GM19372 (cell line): Measurements from ENCODE around the gene GTSF1L.
A peak's percentile ranks its signal among the peaks of the same experiment; 100 is the strongest.

ENCODE experiments used
- ATAC-seq: cut with Tn5 transposase; IDR thresholded peaks from one replicate; pipeline ENCODE4 v1.9.1; 2021; ENCODE audit warnings: mild to moderate bottlenecking, low read depth, moderate library complexity; ENCODE audit not compliant: unreplicated experiment

GTSF1L gene

DNA sequence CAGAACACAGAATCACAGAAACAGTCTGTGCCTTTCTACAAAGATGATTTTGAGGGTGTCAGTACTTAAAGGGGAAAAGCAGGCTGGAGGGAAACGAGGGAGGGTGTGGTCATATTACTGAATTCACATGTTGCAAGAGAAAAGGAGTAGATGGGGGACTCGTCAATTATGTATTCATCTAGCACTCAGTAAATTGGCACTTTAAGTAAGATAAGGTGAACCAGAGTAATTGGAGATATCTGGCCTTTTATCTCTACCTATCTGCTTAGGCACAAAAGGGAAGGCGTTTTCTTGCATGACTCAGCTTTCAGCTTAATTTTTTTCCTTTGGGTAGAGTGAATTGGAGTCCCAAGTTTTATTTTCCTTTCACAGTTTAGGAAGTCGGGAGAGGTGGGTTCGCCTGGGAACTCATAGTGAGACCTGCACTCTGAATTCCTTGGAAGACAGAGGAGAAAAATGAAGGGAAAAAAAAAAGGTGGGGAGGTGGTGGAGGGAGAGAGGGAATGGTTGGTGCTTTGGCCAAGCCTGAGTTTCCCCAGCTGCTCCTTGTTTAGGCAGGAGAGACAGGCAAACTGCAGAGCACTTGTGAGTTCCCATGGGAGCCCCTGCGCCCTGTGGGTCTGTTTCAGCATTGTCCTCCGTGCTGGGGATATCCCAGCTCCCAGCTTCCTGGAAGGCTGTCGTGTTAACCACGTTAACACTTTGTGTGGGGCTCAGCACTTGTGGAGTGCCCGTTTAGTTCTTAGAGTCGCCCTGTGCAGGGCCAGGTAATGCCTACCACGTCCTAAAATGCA lies 19.7 kb upstream of the GTSF1L start:
- no peak for ATAC-seq

DNA sequence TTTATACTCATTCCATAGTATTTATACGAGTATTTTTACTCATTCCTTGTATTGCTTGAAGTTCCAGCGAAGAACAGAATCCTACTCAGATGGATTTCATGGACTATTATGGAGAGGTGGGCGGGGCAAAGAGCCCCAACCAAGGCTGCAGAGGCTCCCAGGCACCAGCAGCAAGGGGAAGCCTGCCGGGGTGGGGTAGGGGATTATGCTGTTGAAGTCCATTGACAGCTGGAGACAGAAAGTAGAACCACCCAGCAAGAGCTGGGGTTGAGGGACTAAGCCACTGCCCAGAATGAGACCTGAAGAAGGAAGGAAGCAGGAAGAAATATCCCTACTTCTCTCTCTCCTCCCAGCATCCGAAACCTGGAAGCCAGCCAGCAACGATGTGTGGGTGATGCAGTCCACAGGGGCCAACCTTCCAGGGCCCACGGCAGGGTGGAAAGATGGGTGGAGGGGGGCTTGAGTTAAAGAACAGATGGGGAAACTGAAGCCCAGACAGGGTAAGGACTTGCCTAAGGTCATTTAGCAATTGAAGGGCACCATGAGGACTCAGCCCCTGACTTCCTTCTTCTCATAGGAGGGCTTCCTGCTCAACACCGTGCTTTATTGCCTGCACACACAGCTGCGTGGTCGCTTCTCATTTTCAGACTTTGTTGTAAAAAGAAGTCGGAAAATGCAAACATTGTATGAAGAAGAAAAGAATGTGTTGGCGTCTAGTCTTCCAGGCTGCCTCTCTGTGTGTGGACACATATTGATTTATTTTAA lies 18.3 kb upstream of the GTSF1L start:
- no peak for ATAC-seq

DNA sequence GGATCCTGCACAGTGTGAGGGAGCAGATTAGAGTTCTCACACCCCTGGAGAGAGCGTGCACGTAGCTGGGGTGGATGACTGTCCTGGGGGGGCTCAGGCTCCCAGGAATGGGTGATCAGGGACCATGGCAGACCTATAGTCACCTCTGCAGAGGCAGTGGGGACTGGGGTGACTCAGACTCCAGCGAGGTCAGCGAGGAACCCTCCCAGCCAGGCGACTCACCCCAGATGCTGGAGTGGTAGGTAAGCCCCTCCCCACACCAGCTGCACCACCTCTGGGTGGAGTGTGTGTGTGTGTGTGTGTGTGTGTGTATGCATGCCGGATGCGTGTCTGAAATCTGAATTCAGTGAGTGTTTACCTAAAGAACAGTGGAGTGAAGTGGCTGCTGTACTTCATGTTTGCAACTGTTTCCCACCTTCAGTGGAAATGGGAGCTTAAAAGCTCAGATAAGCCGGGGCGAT lies 17.4 kb upstream of the GTSF1L start:
- ATAC-seq: no peak

DNA sequence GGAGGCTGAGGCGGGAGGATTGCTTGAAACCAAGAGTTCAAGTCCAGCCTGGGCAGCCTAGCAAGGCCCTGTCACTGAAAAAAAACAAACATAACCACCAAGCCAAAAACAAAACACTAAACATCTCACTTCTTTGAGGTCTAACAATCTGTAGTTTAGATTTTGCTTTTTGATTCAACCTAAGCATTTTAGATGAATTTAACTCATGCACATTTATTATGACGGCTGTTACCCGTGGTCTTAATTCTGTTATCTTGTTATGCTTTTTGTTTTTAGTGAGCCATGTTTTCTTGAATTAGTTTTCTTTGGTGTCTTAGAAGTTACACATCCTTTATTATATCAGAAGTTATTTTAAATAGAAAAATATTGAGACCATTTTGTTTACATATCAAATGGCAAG lies 13.8 kb upstream of the GTSF1L start:
- no peak for ATAC-seq

DNA sequence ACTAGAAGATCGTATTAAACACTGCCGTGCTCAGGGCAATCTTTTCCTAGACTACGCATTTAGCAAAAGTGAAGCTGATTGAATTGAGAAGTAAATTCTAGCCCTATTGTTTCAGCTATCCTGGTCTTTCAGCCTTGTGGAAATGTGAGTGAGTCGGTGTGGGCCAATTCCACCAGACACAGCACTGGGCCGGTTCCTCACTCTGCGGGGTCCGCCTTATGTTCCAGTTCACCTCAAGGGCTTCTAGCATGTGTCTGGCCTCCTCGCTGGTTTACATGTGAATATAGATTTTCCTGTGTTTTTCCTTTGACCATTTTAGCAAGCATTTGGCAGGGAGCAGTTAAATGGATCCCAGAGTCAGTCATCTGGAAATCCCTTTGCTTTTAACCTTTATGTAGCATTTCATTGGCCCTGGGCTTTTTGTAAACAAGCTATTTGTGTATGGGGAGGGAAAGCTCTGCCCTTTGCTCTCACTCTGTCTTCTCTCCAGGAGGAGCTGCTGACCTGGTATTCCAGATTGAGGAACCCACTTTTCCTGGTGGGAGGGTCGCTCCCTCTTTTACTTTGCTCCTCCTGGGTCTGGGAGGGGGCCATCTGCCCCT lies 12.4 kb upstream of the GTSF1L start:
- no peak for ATAC-seq

DNA sequence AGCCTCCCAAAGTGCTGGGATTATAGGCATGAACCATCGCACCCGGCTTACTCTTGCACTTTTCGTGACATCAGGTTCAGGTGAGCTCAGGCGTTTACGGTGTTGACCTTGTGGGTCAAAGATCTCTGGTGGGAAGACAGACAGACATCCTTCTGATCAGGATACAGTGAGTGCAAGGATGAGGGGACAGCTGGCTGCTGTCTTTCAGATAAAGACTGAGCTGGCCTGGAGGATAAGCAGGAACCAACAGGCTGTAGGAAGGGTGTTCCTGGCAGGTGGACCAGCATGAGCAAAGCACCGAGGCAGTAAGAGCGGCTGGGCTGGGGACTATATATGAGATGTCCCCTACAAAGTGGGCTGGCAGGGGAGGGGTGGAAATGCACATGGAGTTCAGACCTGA lies 11.1 kb upstream of the GTSF1L start:
- ATAC-seq: no peak

DNA sequence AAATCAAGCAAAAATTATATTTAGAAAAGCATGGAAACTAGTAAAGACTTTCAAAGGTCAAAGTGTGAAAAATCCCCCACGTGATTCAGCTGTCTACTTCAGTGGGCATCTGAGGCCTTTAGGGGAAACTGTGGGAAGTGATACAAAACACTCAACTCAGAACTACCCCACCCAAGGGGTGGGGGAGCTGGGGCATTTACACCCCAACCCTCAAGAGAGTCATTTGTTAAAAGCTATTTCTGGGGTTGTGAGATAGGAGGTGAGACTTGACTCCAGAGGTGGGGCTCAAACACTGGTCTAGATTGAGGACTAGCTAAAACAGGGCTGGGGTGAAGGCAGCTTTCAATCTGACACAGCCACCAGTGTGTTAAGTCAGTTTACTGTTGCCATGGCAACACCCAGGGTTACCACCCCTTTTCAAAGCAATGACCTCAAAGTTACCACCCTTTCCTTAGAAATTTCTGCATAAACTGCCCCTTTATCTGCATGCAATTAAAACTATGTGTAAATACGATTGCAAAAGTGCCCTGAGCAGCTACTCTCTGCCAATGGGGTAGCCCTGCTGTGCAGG lies 9.9 kb upstream of the GTSF1L start:
- ATAC-seq: peak; percentile 62

DNA sequence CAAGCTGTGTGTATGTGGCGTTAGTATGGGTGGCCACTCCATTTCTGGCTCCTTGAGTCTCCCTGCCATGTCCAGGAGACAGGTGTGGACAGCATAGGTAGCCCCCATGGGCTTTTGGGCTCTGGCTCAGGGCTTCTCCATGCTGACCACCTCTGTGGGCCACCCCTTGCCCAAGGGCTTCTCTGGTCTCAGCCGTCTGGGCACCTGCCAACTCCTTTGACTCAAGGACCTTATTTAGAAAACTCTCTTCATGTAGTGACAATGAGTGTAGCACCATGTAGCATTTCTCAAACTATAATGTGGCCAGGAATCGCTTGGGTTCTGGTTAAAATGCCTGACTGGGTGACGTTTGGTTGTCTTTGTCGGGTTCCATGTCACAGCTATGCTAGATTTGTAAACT lies 5.1 kb upstream of the GTSF1L start:
- ATAC-seq: no peak

DNA sequence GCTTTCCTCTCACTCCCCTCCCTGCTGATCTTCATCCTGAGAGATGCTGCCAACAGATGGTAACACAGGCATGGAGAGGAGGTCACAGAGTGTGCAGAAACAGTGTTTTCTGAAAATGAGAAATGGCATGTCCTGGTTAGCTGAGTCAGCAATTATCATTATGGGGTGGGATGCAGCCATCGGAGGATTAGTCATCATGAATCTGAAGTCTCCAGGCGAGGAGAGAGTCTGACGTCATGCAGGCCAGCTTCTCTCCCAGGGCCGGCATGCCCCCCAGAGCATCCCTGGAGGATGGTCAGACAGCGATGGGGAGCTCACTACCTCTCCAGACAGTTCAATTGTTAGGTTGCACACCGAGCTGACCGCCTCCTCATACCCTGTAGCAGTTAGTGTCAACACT lies 4.7 kb upstream of the GTSF1L start:
- no peak for ATAC-seq

DNA sequence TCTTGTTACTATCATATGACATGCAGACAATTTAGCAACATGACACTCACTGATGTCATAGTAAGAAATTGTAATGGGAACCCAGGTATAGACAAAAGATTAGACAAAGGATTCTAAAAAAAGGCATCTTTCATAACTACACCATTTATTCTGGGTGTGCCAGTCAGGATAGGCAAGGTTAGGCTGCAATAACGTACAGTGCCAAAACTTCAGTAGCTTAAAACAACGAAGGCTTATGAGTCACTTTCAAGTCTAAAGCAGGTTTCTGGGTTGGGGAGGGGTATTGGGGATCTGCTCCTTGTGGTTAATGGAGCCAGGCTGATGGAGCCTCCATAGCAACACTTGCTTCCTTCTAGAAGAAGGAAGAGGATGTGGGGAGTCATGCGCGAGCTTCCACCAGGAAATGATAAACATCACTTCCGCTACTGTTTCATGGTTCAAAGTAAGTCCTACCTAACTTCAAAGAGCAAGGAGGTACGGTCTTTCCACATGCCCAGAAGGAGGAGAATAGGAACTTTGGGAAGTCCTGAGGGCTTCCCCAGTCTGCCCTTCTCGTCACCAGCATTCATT lies 2.0 kb upstream of the GTSF1L start:
- no peak for ATAC-seq

DNA sequence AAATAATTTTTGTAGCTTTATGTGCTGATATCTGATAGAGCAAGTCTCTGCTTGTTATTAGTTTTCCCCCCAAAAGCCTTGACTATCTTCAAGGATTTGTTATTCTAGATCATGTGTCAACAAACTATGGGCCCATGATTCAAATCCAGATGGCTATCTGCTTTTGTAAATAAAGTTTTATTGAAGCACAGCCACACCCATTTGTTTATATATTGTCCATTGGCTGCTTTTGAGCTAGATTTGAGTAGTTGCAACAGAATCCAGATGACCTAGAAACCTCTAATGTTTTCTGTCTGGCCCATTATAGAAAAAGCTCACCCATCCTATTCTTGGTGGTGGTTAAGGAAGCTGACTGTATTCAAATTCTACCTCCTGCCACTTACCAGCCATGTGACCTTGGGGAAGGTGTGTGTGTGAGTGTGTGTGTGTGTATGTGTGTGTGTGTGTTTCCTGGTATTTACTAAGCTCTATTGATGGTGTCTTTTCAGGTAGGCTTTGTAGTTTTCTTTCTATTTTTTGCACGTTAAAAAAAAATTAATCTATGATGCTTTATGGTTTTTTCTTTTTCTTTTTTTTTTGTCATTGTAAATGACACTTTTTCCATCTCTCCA lies 1.3 kb upstream of the GTSF1L start:
- ATAC-seq: no peak

DNA sequence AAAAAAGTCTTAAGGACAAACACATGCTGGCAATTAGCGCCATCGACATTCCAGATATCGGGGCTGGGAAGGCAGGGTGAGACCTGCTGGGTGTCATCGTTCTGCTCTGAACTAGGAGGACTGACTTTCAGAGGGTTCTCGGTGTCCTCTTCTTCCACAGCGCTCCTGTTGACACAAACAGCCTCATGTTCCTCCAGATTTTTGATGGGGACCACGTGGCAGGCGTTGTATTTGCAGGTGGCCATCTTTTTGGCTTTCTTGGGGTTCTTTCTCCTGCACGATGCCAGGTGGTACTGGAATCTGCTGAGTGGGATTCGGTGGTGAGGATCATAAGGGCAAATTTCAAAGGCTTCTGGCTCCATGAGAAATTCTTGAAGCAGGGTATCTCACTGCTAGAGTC lies 469 bp downstream of the GTSF1L start:
- ATAC-seq: no peak

DNA sequence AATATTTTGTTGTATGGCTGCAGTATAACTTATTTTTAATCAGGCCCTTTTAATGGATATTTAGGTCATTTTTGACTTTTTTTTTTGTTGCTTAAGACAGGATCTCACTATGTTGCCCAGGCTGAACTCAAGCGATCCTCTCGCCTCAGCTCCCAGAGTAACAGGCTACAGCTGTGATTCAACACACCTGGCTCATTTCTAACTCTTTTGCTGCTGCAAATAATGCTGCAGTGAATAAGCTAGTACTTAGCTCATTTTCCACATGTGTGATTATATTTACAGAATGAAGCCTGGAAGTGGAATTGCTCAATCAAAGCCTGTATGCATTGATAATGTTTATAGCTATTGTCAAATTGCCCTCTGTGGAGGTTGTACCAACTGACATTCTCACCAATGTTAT lies 1.1 kb downstream of the GTSF1L start:
- ATAC-seq: no peak

DNA sequence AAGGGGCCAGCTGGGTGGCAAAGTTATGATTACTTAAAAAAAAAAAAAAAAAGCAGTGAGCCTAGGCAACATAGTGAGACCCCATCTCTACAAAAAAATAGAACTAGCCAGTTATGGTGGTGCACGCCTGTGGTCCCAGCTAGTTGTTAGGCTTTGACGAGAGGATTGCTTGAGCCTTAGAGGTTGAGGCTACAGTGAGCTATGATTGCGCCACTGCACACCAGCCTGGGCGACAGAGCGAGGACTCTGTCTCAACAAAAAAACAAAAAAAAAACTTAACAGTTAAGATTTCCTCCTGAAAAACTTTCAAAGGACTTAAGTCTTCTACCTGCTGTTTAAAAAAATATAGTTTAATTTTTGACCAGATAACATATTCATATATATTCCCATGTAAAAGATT lies 2.4 kb downstream of the GTSF1L start:
- no peak for ATAC-seq

DNA sequence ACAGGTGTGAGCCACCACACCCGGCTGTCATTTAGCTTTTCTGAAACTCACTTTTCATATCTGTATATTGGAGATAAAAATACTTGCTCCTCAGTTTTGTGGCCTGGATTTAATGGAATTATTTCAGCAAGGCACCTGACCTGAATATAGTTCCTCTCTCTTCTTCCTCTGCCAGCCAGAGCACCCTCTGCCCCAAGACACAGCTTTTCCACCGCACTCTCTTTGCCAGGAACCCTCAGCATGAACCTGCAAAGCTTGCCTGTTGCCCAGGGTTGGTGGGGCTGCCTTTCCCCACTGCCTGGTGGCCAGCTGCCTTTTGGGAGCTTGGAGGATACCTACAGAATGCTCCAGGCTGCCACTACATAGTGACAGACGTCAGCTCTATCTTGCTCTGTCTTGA lies 3.1 kb downstream of the GTSF1L start:
- ATAC-seq: no peak

DNA sequence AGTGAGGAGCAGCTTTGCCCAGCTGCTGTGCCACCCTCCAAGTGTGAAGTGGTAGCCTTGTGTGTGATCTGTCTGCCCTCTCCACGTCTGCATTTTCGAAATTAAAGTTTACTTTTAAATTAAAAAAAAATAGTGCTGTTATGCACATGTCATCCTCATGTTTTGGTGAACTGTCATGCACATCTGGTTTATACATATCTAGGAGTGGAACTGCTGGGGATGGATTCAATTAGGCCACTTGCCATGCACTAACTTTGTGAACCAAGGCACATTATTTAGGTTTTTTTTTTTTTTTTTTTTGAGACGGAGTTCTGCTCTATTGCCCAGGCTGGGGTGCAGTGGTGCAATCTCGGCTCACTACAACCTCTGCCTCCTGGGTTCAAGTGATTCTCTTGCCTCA lies 3.6 kb downstream of the GTSF1L start:
- no peak for ATAC-seq

DNA sequence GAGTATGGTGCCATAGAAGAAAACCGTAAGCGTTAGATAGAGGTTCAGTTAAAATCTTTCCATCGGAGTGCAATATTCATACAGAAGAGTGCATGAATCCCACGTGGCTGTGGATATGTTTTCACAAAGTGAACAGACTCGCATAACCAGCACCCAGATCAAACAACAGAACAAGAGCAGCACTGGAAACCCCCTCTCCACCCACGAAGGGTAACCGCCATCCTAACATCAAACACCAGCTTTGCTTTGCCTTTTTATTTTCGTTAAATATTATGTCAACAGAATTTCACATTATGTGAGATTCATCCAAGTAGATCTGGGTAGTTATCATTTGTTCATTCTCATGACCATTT lies 4.7 kb downstream of the GTSF1L start:
- no peak for ATAC-seq

DNA sequence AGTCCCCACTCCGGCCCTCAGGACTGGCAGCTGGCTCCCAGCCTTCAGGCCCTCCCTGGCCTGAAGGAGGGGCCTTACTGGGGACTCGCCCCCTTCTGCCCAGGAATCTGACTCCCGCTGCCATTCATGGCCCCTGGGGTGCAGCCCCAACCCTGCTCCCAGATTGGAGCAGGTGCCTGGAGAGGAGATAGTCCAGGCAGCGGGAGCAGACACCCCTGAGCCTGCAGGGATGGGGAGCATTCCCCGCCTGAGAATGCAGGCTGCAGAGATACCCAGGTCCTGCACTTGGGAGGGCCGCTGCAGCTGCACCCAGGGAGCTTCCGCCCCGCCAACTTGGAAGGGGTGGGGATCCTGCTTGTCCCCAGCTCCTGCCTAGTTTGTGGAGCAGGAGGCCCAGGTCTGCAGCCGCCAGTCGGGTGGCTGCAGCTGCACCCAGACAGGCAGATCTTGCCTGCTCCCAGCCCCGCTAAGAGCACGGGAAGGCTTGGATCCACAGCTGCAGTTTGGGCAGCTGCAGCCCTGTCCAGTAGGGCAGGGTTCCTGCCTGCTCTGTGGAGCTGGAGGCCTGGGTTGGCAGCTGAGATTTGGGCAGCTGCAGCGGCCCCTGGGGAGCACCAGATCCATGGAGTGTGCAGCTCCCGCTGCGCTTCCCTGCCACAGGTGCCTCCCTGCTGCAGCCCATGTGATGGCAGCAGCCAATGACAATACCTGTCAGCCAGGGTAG lies 5.2 kb downstream of the GTSF1L start:
- ATAC-seq: no peak

DNA sequence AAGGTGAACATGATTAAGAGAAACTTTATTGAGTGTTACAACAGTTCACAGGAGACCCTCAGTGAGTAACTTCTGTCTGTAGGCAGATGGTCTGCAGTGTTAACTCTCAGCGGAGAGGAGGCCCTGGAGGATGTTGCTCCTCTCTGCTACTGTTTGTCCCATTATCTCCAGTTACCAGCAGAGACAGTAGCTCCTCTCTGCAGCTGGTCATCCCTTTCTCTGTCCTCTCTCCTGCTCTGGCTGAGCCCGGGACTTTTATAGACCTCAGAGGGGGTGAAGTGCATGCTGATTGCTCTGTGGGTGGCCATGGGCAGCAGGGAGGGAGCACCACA lies 5.7 kb downstream of the GTSF1L start:
- ATAC-seq: no peak

DNA sequence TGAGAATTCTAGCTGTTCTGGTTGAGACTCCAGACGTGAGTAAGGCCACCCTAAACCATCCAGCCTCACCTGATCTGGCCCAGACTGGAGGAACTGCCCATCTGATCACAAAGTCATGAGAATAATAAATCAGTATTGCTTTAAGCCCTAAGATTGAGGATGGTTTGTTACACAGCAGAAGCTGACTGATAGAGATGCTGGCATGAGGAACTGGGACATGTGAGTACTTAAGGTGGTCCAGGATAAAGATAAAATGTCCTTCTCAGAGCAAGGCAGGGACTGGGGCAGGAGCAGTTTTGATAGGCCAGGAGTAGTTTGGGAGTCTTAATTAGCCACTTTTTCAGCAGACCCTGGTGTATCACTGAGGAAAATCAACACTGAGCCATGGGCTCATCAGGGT lies 6.8 kb downstream of the GTSF1L start:
- ATAC-seq: no peak
